Activated CD4-positive, alpha-beta T cell treated with anti-CD3 and anti-CD28 coated beads, Interleukin-2, amount 50 U/mL, for 1 hour (primary cell): ENCODE data around the gene HIVEP1.

ENCODE experiments used
- DNase-seq: peaks from one replicate; pipeline ENCODE4 v3.0.0-alpha.2; 2020

The HIVEP1 gene

DNA sequence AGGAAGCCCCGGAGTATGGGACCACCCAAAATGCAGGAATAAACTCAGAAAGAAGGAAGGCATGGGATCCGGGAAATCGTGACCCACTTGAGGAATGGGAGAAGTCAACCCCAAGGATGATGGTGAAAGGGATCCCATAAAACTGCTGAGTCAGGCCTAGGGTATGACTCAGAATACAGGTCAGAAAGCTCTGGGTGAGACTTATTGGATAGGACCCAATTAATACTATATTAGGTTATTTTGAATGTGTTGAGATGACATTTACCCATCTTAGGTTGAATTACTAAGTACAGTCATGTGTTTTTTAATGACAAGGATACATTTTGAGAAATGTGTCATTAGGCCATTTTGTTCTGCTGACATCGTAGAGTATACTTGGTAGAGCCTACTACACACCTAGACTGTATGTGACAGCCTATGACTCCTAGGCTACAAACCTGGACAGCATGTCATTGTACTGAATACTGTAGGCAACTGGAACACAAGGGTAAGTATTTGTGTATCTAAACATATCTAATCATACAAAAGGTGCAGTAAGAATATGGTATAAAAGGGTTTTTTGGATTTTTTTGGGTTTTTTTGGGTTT lies 17.1 kb upstream of the HIVEP1 start:
- DNase-seq = no peak

DNA sequence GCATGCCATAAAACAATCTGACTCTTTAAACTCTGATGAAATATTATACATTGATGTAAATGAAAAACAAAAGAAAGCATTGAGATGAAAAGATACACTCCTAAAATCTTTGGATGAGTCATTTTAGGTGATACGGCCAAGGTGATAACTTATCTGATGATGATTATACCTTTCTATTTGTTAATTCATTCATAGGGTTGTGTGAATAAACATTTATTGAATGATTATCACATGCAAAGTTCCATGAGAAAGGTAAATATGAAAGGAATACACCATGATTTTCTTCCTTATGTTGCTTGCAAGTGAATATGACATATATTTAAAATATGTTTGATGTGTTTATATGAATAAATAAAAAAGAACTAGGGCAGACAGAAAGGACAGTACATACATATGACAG lies 15.4 kb upstream of the HIVEP1 start:
- DNase-seq = no peak

DNA sequence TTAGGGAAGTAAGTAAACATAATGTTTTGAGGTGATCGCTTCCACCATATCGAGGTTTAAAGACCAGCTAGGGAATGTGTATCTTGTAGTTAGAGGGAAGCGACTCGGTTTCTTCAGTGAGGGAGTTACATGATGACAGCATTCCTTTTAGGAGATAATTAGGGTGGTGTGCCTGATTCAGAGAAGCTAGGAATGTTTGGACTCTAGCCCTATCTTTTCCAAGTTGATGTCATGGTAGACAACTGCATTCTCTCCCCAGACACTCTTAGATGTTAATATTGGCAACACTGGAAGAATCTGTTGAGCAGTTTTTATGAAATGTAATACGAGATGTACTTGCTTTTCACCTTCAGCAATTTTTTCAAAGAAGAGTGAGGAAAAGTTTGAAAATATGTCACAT lies 12.9 kb upstream of the HIVEP1 start:
- DNase-seq = no peak

DNA sequence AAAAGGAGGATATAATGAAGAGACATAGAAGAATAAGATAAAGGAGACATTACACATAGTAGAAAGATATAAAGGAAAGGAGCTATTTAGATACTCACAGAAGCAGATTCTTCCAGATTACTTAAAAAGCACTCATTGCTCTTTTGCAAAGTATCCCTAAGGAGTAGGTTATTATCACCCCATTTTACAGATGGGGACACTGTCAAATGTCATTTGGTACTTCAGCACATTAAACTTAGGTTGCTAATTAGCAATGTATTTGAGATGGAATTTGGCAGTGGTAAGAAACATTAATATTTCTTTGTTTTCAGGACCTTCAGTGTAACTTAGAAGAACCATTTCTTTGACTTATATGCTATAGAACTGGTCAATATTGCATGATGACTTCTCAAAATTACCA lies 11.9 kb upstream of the HIVEP1 start:
- no peak for DNase-seq

DNA sequence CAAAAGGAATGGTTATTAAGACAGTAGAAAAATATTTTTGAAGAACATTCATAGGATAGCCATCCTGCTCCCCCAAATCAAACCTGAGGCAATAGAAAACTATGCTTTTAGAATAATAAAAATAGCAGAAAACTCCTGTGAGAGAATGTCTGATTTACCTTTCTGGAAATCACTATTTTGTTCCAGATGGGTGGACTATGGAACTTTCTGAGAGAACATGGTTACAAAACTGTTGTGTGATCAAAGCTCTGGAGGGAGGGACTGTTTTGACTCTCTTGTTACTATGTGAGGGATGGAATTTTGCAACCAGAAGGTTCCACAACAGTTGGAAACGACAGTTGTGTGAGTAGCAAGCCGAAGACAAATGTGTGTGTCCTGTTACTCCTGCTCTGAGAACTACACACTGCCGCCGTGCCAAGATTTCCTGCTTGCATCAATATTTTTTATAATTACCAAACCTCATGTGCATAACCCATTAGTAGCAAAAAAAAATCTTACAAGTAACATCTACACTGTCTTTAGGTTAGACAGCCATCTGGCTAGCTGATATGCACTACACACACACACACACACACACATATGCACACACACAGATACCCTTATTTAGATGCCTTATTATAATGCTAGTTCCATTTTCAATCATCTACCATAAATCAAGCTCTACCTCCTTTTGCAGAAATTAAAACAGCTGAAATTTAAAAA lies 11.0 kb upstream of the HIVEP1 start:
- DNase-seq = no peak

DNA sequence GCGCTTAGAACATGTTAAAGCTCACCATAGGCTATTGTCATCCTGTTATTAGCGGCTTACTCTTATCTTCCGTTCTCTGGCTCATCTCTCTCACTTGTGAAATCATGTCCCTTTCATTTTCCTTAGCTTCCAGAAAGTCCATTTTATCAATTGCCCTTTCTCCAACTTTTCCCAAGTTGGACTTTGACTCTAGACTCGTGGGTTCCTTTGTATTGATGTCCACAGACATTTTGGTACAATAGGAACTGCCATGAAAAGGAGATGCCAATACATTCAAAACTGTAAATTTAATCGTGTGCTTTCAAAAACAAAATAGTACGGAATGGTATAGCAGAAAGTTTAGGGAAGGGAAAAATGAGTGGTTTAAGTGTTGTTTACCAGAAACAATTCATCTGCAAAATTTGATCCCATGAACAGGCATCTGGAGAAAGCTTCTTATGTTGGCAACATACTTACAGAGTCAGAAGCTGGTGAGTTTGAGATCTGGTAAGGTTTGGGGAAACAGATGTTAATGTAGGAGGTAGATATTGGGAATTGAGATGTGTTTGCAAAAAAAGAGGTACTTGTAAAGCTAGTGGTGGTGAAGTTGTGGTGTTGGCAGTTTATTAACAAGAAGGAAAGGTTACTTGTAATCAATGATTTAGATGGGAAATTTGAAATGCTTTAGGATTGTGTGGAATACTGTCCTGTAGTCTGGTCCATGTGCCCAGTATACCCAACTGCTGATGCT lies 10.2 kb upstream of the HIVEP1 start:
- DNase-seq = no peak

DNA sequence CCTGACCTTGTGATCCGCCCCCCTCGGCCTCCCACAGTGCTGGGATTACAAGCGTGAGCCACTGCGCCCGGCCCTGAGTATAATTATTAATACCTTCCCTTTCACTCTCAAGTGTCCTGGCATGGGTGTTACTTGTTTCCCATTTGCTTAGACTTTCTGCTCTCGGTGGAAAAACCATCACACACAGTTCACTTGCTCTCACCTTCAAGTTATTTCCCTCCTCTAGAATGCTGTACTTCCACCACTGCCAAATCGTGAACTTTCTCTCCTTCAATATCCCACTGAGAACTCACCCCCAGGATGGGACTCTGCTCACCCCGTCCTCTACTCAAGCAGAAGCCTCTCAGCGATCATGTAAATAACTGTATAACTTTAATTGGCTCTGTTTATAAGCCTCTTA lies 4.6 kb upstream of the HIVEP1 start:
- DNase-seq = no peak

DNA sequence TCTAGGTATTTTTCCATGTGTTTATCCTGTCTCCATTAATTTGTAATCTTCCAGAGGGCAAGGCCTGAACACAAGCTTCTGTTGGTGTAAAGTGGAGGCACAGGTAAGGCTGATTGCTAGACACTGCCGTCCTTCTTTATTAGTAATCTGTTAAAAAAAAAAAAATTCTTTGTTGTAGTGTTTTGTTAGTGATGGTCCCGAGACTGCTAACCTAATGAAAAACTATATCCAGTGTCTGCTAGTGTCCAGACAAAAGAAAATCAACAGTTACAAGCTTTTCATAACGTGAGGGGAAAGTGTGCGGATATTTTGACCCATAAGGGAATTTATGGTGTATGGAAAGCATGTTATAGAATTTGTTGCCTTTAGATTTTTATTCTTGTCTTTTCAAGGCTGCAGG lies 4.2 kb upstream of the HIVEP1 start:
- no peak for DNase-seq

DNA sequence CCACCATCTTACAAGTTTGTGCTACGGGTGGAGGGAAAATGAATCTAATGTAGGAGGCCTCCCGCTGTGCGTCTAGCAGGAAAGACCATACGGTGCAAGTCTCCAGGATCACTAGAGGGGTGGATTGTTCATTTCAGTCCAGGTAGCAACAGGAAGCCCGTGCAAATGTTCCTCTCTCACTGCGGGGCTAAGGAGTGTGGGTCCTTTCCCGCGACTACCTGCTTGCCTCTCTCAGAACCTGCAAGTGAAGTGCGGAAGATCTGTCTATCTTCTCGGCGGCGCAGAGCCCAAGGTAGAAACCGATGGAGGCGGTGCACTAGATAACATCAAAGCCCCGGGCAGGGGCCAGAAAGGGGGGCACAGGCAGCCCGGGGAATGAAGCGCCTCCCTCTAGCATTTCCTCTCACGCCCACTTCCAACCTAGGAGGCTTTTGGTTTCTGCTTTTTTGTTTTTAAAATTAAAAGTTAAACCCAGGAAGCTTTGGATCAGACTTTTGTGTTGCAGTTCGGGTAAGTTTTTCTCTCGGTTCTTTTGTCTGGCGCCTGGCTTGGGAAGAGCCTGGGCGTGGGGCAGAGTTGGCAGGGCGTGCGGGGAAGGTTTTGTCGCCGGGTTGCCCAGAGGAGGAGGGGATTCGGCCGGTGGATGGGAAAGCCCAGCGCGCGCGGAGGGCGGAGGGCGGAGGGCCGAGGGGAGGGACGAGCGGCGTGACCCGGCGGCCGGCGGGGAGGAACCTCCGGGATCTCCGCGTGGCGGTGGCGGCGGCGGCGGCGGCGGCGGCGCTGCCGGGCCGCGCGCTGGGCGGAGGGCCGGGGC lies 3.5 kb upstream of the HIVEP1 start:
- DNase-seq = peak; percentile 85

DNA sequence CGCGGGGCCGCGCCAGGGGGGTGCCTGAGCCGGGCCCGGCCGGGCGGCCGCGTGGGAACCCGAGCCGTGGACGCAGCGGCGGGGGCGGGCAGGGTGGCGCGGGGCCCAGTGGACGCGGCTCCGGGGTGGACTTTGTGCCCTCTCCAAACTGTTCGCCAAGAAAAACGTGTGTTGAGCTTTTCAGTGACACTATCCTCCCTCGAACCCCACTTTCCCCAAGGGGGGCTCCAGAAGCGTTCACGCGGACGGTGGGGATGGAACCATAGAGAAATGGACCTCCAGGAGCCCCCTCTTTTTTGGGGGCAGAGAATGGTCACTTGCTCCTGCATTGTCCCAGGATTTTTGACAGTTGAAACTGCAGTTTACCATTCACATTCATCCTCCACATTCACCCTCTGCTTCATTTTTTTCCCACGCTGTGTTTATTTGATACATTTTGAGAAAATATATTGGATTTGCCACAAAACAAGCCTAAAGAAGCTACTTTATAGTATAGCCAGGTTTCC lies 2.9 kb upstream of the HIVEP1 start:
- no peak for DNase-seq

DNA sequence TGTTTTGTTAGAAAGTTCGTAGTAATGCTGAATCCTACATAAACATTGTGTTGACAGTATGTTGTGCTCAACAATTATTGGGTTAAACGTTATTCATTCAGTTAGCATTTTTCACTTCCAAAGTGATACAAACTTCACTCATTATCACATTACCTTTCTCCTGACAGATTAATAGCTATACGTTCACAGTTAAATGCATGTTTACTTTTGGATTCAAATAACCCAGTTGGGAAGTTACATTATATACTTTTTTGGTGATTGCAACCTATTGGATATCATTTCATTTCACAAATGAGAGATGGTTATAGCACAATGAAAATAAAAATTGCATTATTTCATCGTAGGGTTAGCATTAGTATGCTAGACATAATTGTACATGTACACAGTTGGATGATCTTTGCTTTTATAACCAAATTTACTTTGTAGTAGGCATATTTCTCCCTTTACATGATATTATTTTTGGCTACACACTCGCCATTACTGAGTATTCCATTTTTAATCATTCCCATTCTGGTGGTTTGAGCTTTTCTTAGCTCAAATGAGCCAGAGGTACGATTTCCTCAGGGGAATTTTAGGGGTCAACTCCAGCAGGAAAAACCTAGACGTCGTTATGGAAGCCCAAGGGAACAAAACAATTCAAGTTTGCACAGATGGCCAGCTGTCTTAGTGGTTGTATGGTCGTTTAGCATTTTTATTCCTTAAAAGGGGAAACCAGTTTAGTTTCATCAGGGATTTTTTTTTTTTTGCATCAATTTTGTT lies 2.1 kb upstream of the HIVEP1 start:
- no peak for DNase-seq

DNA sequence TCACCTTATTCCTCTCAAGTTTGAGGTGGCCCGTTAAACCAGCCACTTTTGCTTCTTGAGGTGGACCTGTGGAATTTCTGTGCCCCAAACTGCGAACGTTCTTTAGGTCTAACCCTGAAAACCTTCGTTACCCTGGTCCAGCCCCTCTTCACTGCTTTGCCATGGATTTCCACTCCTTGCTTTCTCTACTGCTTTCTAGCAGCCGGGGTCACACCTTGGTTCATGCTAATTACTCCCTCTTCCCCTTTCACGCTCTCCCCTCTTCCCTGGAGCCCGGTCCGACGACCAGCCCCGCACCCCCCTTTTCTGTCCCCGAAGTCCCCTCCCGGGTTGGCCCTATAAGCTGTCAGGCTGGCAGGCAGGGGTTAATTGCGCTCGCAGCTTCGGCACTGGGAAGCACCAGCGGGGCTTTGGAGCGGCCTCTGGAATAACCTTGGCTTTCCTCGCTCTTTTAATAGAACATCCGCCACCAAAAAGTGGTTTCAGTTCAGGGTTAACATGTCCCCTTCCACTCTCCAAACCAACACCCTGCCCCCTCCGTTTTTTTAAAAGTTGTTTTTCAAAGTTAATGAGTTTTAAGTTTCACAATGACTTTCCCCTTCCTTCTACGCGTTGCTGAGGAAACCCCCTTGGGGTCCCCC lies 1.4 kb upstream of the HIVEP1 start:
- DNase-seq = no peak

DNA sequence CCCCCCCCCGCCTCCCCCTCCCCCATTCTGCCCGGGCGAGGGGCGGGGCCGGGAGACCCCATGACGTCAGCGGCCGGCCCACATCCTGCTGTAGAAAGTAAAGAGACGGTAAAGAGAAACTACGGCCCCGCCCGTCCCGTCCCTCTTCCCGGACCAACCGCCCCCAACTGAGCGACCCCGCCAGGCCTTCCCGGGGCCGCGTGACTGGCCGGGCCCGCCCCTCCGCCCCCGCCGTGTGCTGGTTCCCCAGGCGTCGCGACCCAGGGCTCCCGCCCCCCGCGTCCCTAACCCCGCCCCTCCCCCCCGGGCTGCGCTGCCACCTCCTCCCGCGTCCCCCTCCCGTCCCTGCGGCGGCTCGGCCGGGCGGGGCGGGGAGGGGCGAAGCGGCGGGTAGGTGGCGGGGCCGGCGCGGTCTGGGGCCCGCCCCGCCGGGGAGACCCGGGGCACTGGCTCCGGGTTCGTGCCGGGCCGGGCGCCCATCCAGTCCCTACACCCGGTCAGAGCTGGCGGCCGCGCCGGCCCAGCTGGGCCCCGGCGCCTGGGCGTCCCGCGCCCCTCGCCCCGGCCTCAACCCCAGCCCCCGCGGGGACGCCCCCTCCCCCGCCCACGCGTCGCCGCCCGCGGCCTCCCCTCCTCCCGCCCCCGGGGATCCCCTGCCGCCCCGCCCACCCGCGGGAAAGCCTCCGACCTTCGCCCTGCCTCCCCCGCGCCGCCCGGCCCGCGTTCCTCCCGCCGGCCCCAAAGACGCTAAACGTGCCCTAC lies 655 bp upstream of the HIVEP1 start:
- peak; percentile 96 for DNase-seq

DNA sequence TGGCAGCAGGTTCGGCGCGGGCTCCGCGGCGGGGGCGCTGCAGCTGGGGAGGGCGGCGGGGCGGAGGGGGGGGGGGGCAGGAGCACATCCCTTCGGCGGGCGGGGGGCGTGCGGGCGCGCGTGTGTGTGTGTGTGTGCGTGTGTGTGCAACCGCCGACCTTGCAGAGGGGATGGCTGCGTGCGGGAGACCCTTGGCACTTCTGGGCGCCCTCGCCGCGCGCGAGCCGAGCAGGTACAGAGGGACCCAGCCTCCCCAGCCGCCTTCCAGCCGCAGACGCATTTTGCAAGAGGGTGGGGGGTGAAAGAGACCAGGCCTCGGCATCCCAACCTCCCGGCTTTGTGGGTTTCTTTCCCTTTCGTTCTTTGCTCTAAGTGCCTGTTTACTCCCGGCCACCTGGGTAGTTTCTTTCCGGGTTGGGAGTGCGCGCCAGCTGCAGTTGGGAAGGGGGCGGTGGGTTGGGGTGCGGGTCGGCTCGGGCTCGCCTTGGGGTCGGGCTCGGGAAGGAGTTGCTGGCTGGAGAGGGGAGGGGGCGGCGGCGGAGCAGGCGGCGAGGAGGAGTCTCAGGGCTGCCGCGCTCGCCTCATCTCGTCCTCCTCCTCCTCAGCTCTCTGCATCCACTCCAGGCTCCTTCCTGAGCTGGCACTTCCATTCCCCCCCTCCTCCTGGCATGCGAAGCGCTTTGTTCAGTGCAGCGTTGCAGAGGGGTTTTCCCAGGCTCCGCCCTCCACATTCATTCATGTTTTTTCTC lies 620 bp downstream of the HIVEP1 start:
- peak; percentile 69 for DNase-seq

DNA sequence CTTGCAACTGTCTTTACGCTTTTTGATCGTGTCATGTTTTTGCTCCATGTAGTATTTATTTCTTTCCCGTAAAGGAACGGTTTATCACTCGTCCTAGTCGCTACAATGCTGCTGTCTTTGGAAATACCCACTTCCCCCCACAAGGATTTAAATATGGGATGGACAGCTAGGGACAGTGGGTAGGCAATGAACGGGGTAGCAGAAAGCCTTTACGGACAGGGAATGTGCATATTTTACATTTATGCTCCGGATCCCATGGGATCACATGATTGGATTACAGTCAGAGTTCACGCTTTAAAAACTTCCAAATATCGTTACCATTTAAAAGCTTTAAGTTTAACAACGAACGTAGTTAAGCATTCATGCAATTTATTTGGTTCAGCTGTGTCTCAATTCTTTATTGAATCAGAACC lies 1.2 kb downstream of the HIVEP1 start:
- no peak for DNase-seq

DNA sequence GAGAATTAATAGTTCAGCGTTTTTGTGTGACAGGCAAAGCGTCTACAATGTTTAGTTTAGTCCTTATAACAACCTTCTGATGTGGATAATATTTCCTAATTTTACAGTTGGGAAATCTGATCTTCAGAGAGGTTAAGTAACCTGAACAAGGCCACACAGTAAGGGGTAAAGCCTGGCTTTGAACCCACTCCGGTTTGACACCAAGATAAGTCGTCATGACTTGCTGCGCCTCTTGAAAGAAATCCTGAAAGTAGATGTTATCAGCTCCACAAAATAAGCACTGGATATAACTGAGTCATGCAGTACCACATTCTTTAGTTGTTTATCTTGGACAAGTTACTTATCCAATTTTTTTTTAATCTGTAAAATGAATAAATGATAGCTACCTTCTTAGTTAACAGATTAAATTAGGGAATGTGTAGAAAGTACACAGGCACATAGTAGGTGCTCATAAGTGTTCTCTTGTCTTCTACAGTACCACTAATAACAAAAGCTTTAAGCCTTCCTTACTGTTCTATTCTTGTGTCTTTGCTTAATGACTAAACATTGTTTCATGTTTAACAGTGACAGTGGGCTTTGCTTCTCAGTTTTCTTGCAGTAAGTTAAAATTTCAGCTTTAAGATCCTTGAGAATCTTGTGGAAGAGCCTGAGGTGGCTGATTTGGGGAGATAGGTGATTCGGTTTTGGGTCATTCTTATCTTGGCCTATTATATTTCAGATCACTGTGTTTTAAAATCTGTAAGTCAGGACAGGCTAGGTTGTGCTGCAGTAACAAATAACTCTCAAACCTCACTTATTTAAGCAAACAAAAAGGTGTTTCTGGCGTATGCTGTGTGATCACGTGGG lies 2.1 kb downstream of the HIVEP1 start:
- DNase-seq = no peak

DNA sequence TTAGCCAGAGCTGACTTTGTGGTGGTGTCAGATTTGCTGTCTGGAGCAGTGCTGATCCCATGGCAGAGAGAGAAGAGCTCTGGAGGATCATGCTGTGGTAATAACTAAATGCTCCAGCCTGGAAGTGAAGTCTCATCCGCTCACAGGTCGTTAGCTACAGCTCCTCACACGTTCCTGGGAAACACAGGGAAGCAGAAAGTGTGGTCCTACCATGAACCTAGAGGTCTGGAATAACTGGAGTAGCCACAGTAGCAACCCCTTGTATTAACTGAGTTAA lies 2.7 kb downstream of the HIVEP1 start:
- no peak for DNase-seq

DNA sequence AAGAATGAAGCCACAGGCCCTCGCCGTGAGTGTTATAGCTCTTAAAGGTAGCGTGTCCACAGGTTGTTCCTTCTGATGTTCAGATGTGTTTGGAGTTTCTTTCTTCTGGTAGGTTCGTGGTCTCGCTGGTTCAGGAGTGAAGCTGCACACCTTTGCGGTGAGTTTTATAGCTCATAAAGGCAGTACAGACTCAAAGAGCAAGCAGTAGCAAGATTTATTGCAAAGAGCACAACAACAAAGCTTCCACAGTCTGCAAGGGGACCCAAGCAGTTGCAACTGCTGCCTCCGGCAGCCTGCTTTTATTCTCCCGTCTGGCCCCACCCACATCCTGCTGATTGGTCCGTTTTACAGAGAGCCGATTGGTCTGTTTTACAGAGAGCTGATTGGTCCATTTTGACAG lies 5.2 kb downstream of the HIVEP1 start:
- no peak for DNase-seq

DNA sequence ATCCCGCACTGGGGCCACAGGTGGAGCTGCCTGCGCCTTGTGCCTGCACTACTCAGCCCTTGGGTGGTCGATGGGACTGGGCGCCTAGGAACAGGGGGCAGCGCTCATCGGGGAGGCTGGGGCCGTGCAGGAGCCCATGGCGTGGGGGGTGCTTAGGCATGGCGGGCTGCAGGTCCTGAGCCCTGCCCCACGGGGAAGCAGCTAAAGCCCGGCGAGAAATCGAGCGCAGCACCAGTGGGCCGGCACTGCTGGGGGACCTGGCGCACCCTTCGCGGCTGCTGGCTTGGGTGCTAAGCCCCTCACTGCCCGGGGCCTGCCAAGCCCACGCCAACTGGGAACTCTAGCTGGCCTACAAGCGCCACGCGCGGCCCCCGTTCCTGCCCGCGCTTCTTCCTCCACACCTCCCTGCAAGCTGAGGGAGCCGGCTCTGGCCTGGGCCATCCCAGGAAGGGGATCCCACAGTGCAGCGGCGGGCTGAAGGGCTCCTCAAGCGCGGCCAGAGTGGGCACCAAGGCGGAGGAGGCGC lies 5.8 kb downstream of the HIVEP1 start:
- DNase-seq = no peak
